Uterus (tissue), 2 donors: ENCODE data around the gene ADAMTS2.

Experiments used
- CTCF ChIP-seq, 4 experiments: fragments of 200-600 bp in 2 of 4; fragments of 450-650 bp in 2 of 4; sonication (generic) in 2 of 4; IDR thresholded peaks; one replicate each; pipeline ENCODE4 v1.5.1; 2016 to 2019; ENCODE audit warnings: antibody characterized with exemption in 4 of 4, mild to moderate bottlenecking in 2 of 4, moderate library complexity in 1 of 4
- POLR2A ChIP-seq, 2 donors: fragments of 450-650 bp; IDR thresholded peaks; one replicate each; pipeline ENCODE4 v1.6.1; 2016; ENCODE audit warnings: antibody characterized with exemption in 2 of 2, mild to moderate bottlenecking in 1 of 2, moderate library complexity in 1 of 2

DNA sequence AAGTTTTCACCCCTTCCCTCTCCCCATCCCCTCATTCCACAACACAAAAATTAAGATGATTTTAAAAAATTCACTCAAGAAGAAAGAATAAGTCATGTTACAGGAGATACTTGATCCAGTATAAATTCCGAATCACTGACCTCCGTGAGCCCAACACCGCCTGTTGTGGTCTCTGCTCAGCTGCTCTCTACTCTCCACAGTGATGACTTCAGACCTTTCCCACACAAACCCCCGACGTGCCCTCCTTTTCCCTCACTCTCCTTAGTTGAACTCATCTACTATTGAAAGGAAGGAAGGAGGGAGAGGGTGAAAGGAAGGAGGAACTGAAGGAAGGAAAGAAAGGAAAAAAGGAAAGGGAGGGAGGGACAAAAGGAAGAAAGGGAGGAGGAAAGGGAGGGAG, 230.0 kb downstream of the ADAMTS2 start:
- TF ChIP-seq CTCF (IDR thresholded peaks at IDR 0.05) (no peak), POLR2A (IDR thresholded peaks at IDR 0.05) (no peak)
